HG03097 (cell line): Measurements from ENCODE around the gene PRMT3.
"Not testable (repeated sequence)": the region's sequence is repeated elsewhere in the genome, so short reads cannot be mapped to it uniquely, and the experiment has no call there.

Experiments used
- ATAC-seq: cut with Tn5 transposase; IDR thresholded peaks from one replicate; pipeline ENCODE4 v1.9.1; 2021; ENCODE audit not compliant: unreplicated experiment, low FRiP score

Gene PRMT3

GRCh38 chr11:20497124-20497792 is 109.7 kb downstream of the PRMT3 start:
- no peak for ATAC-seq

GRCh38 chr11:20501252-20501651 is 113.7 kb downstream of the PRMT3 start:
- peak; percentile 81 for ATAC-seq

- no peak for ATAC-seq
These were observed 114.5 kb downstream of the PRMT3 start for GRCh38 chr11:20501971-20502370.

DNA sequence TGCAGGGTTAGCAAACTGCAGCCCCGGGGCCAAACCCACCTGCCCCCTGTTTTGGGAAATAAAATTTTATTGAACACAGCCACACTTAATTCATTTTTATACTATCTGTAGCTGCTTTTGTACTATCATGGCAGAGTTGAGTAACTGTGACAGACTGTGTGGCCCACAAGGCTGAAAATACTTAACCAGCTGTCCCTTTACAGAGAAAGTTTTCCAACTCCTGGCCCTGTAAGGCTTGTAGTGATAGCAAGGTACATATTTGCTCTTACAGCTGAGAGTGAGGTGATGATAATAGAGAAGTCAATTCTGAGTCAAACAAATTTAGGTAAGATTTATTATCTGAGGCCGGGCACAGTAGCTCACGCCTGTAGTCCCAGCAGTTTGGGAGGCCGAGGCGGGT is 124.5 kb downstream of the PRMT3 start:
- no peak for ATAC-seq

DNA sequence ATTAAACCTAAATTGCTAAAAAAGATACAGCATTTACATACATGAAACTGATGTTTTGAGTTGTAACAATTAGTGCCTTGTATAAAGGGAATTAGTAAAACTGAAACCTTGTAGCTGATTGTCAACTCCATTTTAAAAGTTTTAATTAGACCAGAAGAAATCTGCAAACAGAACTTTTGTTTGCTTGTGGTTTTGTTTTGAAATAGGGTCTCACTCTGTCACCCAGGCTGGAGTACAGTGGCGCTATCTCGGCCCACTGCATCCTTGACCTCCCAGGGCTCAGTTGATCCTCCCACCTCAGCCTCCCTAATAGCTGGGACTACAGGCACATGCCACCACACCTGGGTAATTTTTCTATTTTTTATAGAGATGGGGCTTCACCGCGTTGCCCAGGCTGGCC is 125.4 kb downstream of the PRMT3 start:
- ATAC-seq = no peak

DNA sequence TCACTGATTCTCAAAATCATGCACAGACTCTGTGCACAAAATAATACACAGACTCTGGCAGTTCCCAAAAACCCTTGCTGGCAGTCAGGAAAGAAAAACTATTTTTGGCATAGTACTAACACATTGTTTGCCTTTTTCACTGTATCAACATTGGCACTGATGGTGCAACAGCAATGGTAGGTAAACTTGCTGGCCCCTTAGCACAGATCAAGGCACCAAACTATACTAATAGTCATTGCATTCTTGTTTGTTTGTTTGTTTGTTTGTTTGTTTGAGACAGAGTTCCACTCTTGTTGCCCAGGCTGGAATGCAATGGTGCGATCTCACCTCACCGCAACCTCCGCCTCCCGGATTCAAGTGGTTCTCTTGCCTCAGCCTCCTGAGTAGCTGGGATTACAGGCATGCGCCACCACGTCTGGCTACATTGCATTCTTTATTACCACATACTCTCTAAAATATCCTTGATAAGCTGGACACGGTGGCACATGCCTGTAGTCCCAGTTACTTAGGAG is 130.9 kb downstream of the PRMT3 start:
- ATAC-seq = no peak

DNA sequence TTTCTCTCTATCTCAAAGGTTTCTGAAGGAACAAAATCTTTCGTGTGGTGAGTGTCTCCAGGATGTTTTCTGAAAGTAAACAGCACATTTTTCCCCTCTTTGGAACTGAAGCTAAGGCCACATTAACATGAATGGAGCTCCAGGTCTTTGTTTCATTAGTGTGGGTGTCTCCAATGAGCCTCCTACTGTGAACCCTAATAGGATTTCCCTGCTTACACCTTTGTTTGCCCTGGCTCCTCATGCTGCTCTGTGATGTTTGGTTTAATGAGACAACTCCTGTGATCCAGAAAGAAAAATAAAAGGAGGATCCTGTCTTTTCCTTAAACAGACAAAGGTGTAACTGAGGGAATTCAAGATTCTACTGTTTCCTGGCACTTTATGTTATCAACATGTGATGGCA is 135.0 kb downstream of the PRMT3 start:
- no peak for ATAC-seq

- no peak for ATAC-seq
These were observed 142.2 kb downstream of the PRMT3 start for GRCh38 chr11:20529757-20530156.

DNA sequence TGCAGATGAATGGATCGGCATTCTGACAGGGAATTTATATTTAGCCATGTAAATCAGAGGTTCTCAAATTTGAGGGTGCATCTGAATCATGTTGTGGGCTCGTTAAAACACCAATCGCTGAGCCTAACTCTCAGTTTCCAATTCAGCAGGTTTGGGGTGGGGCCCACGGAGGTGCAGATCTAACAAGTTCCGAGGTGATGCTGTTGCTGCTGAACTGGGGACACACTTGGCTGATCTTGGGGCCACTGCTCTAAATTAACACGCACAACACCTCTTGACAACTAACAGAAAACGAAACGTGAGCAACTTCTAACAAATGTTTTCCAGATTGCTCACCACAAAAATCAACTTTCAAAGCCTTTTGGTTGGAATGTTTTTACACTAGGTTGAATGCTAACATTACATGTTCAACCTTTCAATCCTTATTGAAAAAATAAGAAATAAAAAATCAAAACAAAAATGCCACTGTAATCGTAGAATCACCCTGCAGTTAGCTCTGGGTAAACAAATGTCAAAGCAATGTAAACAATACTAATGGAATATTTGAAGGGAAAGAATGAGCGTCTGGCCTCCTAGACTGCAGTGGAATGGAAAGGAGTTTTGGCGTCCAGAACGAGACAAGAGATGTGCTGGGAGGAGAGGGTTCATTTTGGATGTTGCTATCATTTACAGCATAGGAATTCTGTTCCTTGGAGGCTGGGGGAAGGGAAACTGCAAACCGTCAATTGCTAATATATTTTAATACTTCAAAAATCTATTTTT is 143.6 kb downstream of the PRMT3 start:
- ATAC-seq = no peak

- ATAC-seq = no peak
These were observed 147.9 kb downstream of the PRMT3 start for GRCh38 chr11:20535271-20535881.

- ATAC-seq = no peak
These were observed 148.8 kb downstream of the PRMT3 start for GRCh38 chr11:20536365-20536764.

GRCh38 chr11:20536784-20537183 is 149.3 kb downstream of the PRMT3 start:
- no peak for ATAC-seq

DNA sequence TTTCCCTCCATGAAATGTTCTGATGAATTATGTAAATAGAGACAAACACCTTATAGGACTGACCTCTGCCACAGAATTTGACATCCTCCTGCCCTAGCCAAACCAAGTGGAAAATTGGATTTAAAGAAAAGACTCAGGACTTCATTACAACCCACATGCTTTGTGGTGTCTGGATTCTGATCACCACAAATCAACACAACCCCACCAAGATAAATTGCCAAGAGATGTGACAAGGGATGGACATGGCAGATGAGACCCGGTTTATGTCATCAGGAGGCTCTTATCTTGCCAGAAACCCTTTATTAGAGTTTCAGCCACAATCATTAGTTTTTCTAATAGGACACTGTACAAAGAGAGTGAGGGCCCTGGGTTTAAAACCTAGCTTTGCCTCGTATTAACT is 154.0 kb downstream of the PRMT3 start:
- ATAC-seq = no peak

DNA sequence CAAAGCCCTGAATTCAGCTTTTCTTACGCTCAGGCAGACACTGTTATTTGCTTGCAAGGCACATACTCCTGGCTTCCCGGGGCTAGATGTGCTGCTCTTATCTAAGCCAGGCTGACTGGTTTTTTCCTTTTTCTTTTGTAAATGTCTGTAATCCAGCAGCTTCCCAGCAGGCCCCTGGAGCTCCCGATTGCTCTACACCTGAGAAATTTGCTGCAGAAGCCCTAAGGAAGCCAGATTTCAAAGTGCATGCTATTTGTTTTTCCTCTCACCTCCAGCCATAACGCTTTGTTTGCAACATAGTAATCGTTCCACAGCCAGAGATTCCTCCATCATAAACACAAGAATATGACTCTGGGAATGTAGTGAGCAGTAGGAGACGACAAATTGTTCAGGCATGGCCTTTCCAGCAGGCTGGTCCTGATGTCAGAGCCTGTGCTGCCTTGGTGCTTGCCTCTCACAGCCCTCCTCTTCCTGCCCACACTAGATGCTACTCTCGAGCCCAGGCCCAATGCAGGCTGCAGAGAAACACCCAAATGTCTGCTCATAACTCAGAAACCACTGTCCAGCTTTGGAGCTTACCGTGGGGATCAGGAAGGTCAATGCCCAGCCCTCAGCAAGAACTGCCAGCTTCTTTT is 157.2 kb downstream of the PRMT3 start:
- no peak for ATAC-seq

GRCh38 chr11:20547411-20547810 is 159.9 kb downstream of the PRMT3 start:
- ATAC-seq = no peak

GRCh38 chr11:20551096-20551495 is 163.6 kb downstream of the PRMT3 start:
- ATAC-seq = no peak

GRCh38 chr11:20555783-20556182 is 168.3 kb downstream of the PRMT3 start:
- no peak for ATAC-seq

- ATAC-seq = not testable (repeated sequence)
These were observed 168.9 kb downstream of the PRMT3 start for GRCh38 chr11:20556396-20556795.

- no peak for ATAC-seq
These were observed 171.2 kb downstream of the PRMT3 start for GRCh38 chr11:20558741-20559140.
